ENCODE data around the gene C1QTNF12.

C1QTNF12 gene

GRCh38 chr1:1239614-1240347 is 6.7 kb downstream of the C1QTNF12 start:
- no peak for DNase-seq

- DNase-seq = no peak
Measured at GRCh38 chr1:1239227-1239613, 7.3 kb downstream of the C1QTNF12 start.

GRCh38 chr1:1238702-1239178 is 7.8 kb downstream of the C1QTNF12 start:
- no peak for DNase-seq

GRCh38 chr1:1237874-1238701 is 8.4 kb downstream of the C1QTNF12 start:
- DNase-seq = no peak

- DNase-seq = no peak
Measured at GRCh38 chr1:1236945-1237873, 9.3 kb downstream of the C1QTNF12 start.

- DNase-seq = no peak
Measured at GRCh38 chr1:1236176-1236763, 10.3 kb downstream of the C1QTNF12 start.

GRCh38 chr1:1235016-1235744 is 11.3 kb downstream of the C1QTNF12 start:
- DNase-seq = no peak

GRCh38 chr1:1234180-1234808 is 12.2 kb downstream of the C1QTNF12 start:
- no peak for DNase-seq

GRCh38 chr1:1233567-1233892 is 13.0 kb downstream of the C1QTNF12 start:
- no peak for DNase-seq

- DNase-seq = no peak
Measured at GRCh38 chr1:1232796-1233566, 13.5 kb downstream of the C1QTNF12 start.

GRCh38 chr1:1232208-1232795 is 14.2 kb downstream of the C1QTNF12 start, which contains the start of gene B3GALT6:
B3GALT6 (plus strand) TSS chr1:1232237; CDS start chr1:1232279, 42 bp downstream.
- no peak for DNase-seq

- peak; percentile 97 for DNase-seq
Measured at GRCh38 chr1:1231400-1232207, 14.9 kb downstream of the C1QTNF12 start, which contains the start of gene SDF4. SDF4 (minus strand) TSS chr1:1232001; CDS start chr1:1228772, 3,229 bp downstream.

GRCh38 chr1:1230656-1231399 is 15.7 kb downstream of the C1QTNF12 start:
- DNase-seq = no peak

- no peak for DNase-seq
Measured at GRCh38 chr1:1229770-1230169, 16.8 kb downstream of the C1QTNF12 start.

- DNase-seq = no peak
Measured at GRCh38 chr1:1228596-1229321, 17.8 kb downstream of the C1QTNF12 start.

GRCh38 chr1:1228187-1228586 is 18.3 kb downstream of the C1QTNF12 start:
- no peak for DNase-seq

- no peak for DNase-seq
Measured at GRCh38 chr1:1227386-1227785, 19.1 kb downstream of the C1QTNF12 start.
